LNCAP (cell line): Measurements from ENCODE around the gene FER.

ENCODE experiments used
- TF ChIP-seq, protein P1 (sequence below): fragments of 450-650 bp; IDR thresholded peaks from 2 replicates; pipeline ENCODE4 v1.5.1; 2017; ENCODE audit warnings: mild to moderate bottlenecking

Gene FER

DNA sequence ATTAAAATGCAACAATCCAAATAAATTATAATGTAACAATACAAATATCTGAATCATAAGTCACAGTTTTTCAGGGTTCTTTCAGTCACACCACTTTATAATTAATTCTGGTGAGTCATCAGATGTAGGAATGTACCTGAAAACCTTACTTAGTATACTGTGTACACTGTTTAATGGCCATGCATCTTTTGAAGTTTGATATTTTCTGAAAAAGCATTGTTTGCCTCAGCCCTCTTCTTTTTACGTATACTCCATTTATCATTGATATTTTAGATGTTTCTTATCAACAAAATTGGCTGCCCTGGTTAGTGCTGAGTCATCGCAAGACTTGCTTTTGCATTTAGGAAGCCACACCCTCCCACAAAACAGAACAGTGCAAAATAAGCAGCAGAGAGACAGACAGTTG lies 443.5 kb downstream of the FER start:
- TF ChIP-seq, protein P1, sequence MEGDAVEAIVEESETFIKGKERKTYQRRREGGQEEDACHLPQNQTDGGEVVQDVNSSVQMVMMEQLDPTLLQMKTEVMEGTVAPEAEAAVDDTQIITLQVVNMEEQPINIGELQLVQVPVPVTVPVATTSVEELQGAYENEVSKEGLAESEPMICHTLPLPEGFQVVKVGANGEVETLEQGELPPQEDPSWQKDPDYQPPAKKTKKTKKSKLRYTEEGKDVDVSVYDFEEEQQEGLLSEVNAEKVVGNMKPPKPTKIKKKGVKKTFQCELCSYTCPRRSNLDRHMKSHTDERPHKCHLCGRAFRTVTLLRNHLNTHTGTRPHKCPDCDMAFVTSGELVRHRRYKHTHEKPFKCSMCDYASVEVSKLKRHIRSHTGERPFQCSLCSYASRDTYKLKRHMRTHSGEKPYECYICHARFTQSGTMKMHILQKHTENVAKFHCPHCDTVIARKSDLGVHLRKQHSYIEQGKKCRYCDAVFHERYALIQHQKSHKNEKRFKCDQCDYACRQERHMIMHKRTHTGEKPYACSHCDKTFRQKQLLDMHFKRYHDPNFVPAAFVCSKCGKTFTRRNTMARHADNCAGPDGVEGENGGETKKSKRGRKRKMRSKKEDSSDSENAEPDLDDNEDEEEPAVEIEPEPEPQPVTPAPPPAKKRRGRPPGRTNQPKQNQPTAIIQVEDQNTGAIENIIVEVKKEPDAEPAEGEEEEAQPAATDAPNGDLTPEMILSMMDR: no peak

DNA sequence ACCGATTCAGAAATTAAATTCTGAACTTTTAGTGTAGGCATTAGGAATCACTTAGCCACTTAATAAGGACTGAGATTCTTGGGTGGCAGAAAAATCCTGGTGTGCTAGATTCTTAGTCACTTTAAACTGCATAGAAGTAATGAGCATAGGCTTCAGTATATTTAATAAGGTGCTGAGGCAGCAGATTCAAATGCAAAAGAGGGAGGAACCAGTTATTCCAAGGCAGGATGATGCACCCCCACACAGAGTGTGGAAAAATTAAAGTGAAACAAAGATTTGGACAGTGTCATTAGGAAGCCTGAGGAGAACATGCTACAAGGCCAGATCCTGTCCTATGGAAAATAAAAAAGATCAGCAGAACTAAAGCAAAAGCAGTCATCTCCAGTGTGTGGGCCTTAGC lies 444.3 kb downstream of the FER start:
- TF ChIP-seq, protein P1: no peak

DNA sequence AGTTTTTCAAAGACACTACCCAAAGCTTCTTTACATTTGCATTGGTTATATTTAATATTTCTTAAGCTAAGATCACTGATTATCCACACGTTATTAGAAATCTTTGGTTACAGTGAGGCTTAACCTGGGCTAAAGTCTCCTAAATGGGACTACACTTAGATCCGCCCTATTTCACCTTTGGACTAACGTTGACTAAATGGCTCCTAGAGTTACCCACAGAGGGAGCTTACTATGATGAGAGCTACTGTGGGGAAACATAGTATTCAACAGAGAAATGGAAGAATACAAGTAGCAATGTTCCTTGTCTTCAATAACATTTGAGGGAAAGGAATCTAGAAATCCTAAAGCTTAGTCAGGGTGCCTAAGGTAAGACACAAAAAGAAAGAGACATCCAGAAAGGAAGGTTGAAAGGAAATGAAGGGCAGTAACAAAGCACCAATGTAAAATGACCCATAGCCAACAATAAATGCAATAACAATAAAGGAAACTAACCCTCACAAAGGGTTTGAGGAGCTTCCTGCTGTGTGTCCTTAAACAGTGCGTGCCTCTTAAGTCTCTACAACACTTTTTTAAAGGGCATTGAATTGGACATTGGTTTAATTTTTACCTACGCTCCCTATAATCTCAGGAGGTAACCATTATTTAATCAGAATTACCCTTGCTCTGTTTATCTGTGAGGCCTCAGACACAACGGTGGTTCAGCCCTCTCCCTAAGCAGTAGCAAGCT lies 445.0 kb downstream of the FER start:
- TF ChIP-seq, protein P1: no peak

DNA sequence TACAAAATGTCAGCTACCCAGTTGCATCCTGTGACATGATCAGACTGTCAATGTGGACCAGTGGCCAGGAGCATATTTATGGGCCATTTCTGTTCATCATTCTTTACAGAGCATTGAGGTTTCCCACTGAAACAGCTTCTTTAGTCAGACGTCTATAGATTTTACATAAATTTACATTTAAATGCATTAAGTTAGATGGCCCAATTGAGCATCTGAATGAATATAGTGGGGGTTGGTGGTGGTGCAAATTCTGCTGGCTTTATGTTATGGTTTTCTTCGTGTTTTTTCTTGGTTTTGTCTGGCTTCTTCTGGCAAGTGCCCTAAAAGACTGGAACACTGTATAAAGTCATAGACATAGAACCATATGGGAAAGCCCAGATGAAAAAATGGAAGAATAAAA lies 448.0 kb downstream of the FER start:
- TF ChIP-seq, protein P1: no peak

DNA sequence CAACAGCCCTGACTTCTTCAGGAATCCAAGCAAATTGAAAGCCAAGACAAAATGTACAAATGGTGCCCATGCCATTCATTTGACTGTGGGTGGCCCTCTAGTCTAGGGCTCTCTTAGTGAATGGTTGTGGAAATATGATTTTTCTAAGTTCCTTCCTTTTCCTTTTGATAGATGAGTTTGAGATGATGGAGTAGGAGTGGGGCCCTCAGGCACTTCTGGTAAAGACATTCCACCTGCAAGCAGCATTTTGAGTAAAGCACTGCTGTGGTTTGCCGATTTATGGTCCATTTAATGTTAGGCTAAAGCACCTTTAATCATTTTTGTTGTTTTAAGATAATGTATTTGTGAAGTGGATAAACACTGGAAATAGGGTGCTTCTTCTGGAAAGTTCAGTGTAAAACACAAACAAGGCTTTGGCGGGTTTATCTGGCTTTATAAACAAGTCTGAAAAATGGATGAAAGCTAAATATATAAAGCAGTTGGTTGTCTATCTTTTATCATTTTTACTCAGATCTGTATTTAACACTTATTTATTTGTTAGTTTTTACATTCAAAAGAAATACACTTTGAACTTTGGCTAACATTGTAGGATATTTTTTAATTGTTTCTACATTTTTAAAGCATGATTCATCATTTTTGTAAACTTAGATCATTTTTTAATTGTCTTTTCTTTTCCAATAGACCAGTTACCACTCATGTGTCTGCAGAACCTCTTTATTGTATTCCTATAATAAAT lies 448.6 kb downstream of the FER start:
- TF ChIP-seq, protein P1: no peak

DNA sequence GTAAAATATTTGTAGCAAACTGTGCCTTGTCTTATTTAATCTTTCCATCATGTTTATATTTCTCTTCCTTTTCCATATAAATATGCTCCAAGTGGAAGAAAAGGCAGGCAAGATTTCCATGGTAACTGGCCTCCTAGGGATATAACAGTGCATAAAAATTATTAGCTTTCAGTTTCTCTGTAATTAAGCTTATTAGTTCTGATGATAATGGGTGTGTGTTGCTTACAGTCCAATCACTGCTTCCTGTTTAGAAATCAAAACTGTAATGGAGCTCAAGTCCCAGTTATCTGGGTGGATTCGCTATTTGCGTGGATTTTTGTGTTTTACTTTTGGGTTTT lies 449.1 kb downstream of the FER start:
- TF ChIP-seq, protein P1: no peak

DNA sequence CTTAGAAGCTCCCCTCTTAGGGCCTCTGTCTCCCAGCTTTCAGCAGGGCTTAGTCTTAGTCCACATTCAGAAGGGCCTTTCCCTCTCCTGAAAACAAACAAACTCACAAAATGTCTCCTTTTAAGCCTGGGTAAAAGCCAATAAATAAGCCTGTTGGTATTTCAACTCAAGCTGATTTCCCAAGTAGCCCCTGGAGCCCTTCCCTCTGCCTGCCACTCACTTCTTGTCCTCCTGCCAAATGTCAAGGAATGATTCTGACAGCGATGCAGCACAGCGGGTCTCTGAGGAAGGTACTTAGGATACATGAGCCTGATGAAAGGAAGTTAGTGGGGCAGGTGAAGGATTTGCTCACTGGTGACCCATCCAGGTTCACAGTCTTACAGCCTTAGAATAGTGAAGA lies 451.6 kb downstream of the FER start:
- TF ChIP-seq, protein P1: no peak
